NB4 (cell line): ENCODE results near the gene CCNB1IP1.

ENCODE experiments used
- DNase-seq: peaks from one replicate; pipeline ENCODE4 v3.0.0; 2010; ENCODE audit warnings: low read depth
- H3K4me3 ChIP-seq: one replicate; pipeline ENCODE4 v1.5.1; 2011; ENCODE audit warnings: mild to moderate bottlenecking, low read depth, low read length, moderate library complexity
- MYC ChIP-seq: IDR thresholded peaks from 2 replicates; pipeline ENCODE4 v1.6.1; 2011; ENCODE audit warnings: low read depth, low read length
- POLR2A ChIP-seq: IDR thresholded peaks from 2 replicates; pipeline ENCODE4 v1.6.1; 2011; ENCODE audit warnings: mild to moderate bottlenecking; ENCODE audit not compliant: insufficient read length; ENCODE audit errors: extremely low read depth
- TF ChIP-seq, protein P1 (sequence below): IDR thresholded peaks from 2 replicates; pipeline ENCODE4 v1.6.1; 2011; ENCODE audit warnings: low read depth, low read length
- TF ChIP-seq, protein P2 (sequence below): IDR thresholded peaks from one replicate; pipeline ENCODE4 v1.5.1; 2012; ENCODE audit warnings: low read depth, low read length

CCNB1IP1 gene, protein sequence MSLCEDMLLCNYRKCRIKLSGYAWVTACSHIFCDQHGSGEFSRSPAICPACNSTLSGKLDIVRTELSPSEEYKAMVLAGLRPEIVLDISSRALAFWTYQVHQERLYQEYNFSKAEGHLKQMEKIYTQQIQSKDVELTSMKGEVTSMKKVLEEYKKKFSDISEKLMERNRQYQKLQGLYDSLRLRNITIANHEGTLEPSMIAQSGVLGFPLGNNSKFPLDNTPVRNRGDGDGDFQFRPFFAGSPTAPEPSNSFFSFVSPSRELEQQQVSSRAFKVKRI

DNA sequence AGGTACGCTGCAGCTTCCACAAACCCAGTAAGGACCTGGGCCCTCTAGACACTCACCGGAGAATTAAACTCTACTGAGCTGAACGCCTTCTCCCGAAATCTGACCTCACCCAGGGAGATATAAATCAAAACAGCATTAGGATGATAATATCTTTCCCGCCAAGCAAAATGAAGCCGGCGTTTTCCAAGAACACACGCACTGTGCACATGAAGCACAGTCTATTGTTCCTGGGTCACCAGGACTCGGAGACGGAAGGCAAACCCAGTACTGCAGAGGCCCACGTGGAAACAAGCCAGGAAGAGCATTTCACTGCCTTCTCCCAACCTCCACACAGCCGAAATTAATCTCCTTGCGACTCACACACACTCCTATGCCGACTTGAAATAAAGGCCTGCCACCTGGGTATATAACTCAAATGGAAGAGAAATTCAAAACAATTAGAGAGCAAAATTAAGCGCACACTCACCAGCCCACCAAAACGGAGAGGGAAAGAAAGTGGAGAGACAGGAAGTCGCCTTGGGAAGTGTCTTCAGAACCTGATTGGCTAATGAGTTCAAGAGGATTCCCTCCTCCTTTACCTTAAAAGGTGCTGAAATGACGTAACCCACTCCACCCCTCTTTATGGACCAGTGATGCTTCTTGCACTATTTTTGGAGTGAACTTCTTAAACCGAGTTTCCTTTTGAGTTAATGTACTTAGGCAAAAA, at the start of gene CCNB1IP1:
CCNB1IP1 (minus strand) TSS at position 492 of the 706 bp plus-strand sequence. CDS start 16,756 bp downstream, outside the sequence.
- peak; percentile 91 for DNase-seq
- TF ChIP-seq POLR2A (peak; percentile 28), MYC (peak; percentile 45)
- TF ChIP-seq, protein P1, sequence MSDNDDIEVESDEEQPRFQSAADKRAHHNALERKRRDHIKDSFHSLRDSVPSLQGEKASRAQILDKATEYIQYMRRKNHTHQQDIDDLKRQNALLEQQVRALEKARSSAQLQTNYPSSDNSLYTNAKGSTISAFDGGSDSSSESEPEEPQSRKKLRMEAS, result peak; percentile 80
- TF ChIP-seq, protein P2, sequence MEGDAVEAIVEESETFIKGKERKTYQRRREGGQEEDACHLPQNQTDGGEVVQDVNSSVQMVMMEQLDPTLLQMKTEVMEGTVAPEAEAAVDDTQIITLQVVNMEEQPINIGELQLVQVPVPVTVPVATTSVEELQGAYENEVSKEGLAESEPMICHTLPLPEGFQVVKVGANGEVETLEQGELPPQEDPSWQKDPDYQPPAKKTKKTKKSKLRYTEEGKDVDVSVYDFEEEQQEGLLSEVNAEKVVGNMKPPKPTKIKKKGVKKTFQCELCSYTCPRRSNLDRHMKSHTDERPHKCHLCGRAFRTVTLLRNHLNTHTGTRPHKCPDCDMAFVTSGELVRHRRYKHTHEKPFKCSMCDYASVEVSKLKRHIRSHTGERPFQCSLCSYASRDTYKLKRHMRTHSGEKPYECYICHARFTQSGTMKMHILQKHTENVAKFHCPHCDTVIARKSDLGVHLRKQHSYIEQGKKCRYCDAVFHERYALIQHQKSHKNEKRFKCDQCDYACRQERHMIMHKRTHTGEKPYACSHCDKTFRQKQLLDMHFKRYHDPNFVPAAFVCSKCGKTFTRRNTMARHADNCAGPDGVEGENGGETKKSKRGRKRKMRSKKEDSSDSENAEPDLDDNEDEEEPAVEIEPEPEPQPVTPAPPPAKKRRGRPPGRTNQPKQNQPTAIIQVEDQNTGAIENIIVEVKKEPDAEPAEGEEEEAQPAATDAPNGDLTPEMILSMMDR, result no peak

DNA sequence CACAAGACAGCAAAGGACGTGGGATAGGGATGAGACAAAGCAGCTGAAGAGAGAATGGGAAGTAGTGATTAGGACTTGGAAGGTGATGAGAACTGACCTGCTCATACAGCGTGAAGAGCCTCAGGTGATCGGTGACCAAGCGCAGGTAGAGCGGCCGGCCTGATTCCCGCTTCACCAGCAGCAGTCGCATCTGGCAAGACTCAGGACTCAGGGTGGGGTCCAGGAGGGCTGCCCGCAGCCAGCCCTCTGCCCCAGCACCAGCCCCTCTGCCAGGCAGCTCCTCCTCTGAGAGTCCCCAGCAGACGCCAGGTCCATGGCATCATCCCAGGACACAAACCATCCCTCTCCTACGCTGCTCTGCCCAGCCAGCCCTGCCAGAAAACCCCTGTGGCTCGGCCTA, 49.4 kb upstream of the CCNB1IP1 start:
- no peak for TF ChIP-seq POLR2A
- no peak for TF ChIP-seq MYC
- TF ChIP-seq, protein P2, result no peak
- TF ChIP-seq, protein P1, result no peak
- no peak for DNase-seq
- no peak overlapping the region for H3K4me3 ChIP-seq

More for the DNA sequence above, at the start of gene CCNB1IP1:
- H3K4me3 ChIP-seq, result peak within 1 kb of the TSS; percentile 95

DNA sequence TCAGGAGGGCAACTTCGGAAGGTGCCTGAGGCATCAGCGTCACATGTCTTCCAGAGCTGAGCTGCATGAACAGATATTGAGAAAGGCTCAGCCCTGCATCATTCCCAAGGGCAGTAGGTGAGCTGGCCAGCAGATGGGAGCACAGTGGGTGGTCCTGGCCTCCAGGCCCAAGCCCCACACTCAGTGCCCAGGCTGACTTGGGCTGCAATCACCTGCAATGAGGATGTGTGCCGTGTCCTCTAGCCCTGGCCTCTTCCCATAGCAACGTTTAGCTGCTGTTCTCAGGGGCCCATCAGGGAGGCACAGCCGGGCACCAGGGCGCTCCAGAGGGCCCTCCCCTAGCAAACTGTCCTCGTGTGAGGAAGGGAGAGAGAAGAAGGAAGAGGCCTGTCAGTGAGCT, 48.3 kb upstream of the CCNB1IP1 start:
- DNase-seq, result no peak
- TF ChIP-seq, protein P1, result no peak
- TF ChIP-seq MYC, result no peak
- TF ChIP-seq POLR2A, result no peak
- TF ChIP-seq, protein P2, result no peak
- no peak overlapping the region for H3K4me3 ChIP-seq

DNA sequence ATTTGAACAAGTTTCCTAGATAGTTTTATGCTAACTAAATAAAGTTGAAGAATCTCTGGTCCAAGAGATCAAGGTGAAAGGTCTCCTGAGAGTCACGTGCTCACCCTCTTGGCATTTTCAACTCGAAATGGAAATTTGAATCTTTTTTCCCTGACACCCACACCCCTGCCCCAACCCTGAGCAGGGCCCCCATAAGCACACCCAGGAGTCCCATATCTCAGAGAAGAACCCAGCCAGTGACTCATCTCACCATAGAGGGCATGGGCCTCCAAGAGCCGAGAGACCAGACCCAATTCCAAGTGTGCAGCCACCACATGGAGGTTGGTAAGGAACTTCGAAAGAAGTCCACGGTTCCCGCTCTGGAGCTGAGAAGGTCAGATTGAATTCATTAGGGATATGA, 47.6 kb upstream of the CCNB1IP1 start:
- no peak for DNase-seq
- TF ChIP-seq, protein P1, result no peak
- TF ChIP-seq POLR2A, result no peak
- TF ChIP-seq MYC, result no peak
- TF ChIP-seq, protein P2, result no peak
- no peak overlapping the region for H3K4me3 ChIP-seq

DNA sequence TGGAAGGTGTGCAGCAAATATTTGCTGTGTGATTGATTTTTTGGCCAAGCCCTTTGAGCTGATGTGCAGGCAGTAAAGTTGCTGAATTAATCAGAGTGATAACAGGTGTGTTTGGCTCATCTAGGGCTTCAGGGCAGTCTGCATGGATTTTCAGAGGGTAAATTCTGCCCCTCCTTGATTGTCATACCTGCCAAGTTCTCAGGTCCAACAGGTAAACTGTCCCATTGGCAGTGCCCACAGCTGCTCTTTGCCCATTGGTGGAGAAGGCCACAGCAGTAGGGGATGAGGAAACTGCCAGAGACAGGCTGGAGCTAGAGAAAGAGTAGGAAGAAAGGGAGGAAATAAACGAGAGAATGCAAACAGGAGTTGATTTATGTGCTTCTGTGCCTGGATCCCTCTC, 46.7 kb upstream of the CCNB1IP1 start:
- TF ChIP-seq MYC (no peak), POLR2A (no peak)
- TF ChIP-seq, protein P1, result no peak
- DNase-seq, result no peak

DNA sequence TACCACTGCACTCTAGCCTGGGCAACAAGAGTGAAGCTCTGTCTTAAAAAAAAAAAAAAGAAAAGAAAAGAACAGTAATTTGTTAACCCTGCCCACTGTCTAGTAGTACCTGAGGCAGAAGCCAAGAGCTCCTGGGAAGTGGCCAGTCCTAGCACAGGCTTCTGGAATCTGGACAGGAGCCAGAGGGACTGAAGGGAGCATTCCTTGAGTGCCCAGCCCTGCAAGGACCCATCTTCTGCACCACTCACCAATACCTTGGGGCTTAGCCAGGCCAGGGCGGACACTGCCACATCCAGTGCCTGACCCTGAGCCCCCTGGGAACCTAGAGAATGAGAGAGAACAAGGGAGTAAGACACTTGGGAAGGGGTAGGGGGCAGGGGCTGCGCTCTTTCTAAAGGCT, 44.1 kb upstream of the CCNB1IP1 start:
- DNase-seq, result no peak
- TF ChIP-seq, protein P1, result no peak
- no peak for TF ChIP-seq POLR2A
- TF ChIP-seq, protein P2, result no peak
- no peak for TF ChIP-seq MYC
- no peak overlapping the region for H3K4me3 ChIP-seq

More for the DNA sequence above, 46.7 kb upstream of the CCNB1IP1 start:
- H3K4me3 ChIP-seq, result no peak overlapping the region
